Gastroesophageal sphincter (tissue), 4 donors: ENCODE measurements around the gene GDF7. TPM values are rescaled to one million over a fixed set of nuclear protein-coding genes. Genes with fewer than 3 reads are reported as not detected.
A peak's percentile ranks its signal among the peaks of the same experiment; 100 is the strongest.

ENCODE experiments used
- ATAC-seq: fragments of 150-250 bp; one replicate; pipeline ENCODE4 v1.9.1; 2016; ENCODE audit warnings: mild to moderate bottlenecking, moderate library complexity
- H3K27ac ChIP-seq, 4 donors: fragments of 200-600 bp; sonication (generic) in 3 of 4; 1 replicate in 3 of 4; 2 replicates in 1 of 4; pipeline ENCODE4 v1.5.1; 2016 to 2019
- H3K27me3 ChIP-seq: fragments of 200-600 bp; sonication (generic); one replicate; pipeline ENCODE4 v1.5.1; 2019
- H3K36me3 ChIP-seq, 2 donors: fragments of 200-600 bp; sonication (generic); one replicate each; pipeline ENCODE4 v1.5.1; 2019; ENCODE audit warnings: control low read depth in 1 of 2
- H3K4me1 ChIP-seq, 3 donors: fragments of 200-600 bp; sonication (generic); 1 replicate in 2 of 3; 2 replicates in 1 of 3; pipeline ENCODE4 v1.5.1; 2016 to 2019; ENCODE audit warnings: control low read depth in 2 of 3
- H3K4me3 ChIP-seq, 2 donors: fragments of 200-600 bp; sonication (generic); one replicate each; pipeline ENCODE4 v1.5.1; 2019; ENCODE audit warnings: mild to moderate bottlenecking in 1 of 2, moderate library complexity in 1 of 2
- H3K9me3 ChIP-seq, 3 donors: fragments of 200-600 bp; sonication (generic); one replicate each; pipeline ENCODE4 v1.5.1; 2017 to 2019; ENCODE audit warnings: control low read depth in 2 of 3
- CTCF ChIP-seq, 4 experiments: fragments of 200-600 bp in 2 of 4; fragments of 450-650 bp in 2 of 4; sonication (generic) in 1 of 4; IDR thresholded peaks; one replicate each; pipeline ENCODE4 v1.5.1; 2017 to 2019; ENCODE audit warnings: antibody characterized with exemption in 4 of 4, mild to moderate bottlenecking in 2 of 4, moderate library complexity in 2 of 4
- EP300 ChIP-seq: sonication (generic); formaldehyde crosslinking; IDR thresholded peaks from one replicate; pipeline ENCODE4 v1.6.1; 2017; ENCODE audit warnings: antibody characterized with exemption, mild to moderate bottlenecking
- POLR2A ChIP-seq, 2 donors: fragments of 450-650 bp; IDR thresholded peaks; one replicate each; pipeline ENCODE4 v1.6.1; 2017; ENCODE audit warnings: antibody characterized with exemption in 2 of 2, mild to moderate bottlenecking in 2 of 2, moderate library complexity in 1 of 2
- POLR2AphosphoS5 ChIP-seq: sonication (generic); formaldehyde crosslinking; IDR thresholded peaks from one replicate; pipeline ENCODE4 v1.6.1; 2017; ENCODE audit warnings: antibody characterized with exemption
- WGBS, 2 donors: methylation state at CpG; one replicate each; pipeline ENCODE4 v1.1.5; 2018; ENCODE audit warnings: low coverage in 1 of 2; 5-methylcytosine and 5-hydroxymethylcytosine counted together
- total RNA-seq, 4 donors: library from RNA; depleted of rRNA; stranded (reverse); fragments of >200 nt; gene quantifications; one replicate each; pipeline ENCODE4 v1.1.0, GENCODE V29; 2016

GDF7 gene
- total RNA-seq, 4 donors from 2014 or later = 1.2 to 19.9 (median 15.3) TPM

- TF ChIP-seq POLR2A (IDR thresholded peaks at IDR 0.05) = no peak
- no peak for TF ChIP-seq CTCF (IDR thresholded peaks at IDR 0.05)
- no peak for TF ChIP-seq POLR2AphosphoS5
- no peak for TF ChIP-seq EP300
- Histone ChIP-seq H3K27ac (peak overlapping the region in 3 of 4 donors; percentile 98 to 99 (median 99)), H3K9me3 (no peaks in the 10 kb centered on the region), H3K27me3 (no peaks in the 10 kb centered on the region), H3K4me1 (peaks cover 2 to 94% (median 31%) of the 10 kb centered on the region in 3 donors), H3K4me3 (no peak overlapping the region), H3K36me3 (peaks cover 0 to 58% of the 10 kb centered on the region in 2 donors)
- WGBS, 2 donors = 82 to 85% methylated on average over 2 to 4 of the region's 11 CpGs
- no peak for ATAC-seq
Observed at GRCh38 chr2:20624884-20625485, 42.0 kb upstream of the GDF7 start.

GRCh38 chr2:20625491-20626391 lies 41.2 kb upstream of the GDF7 start:
- TF ChIP-seq POLR2AphosphoS5 = peak; percentile 67
- no peak for TF ChIP-seq EP300
- no peaks in the 10 kb centered on the region for H3K9me3 ChIP-seq
- peaks cover 2 to 94% (median 25%) of the 10 kb centered on the region in 3 donors for H3K4me1 ChIP-seq
- peak; percentile 56 for ATAC-seq
- peaks cover 0 to 53% of the 10 kb centered on the region in 2 donors for H3K36me3 ChIP-seq
- 73 to 78% methylated on average over 8 to 9 of the region's 19 CpGs for whole genome bisulfite sequencing, 2 donors
- peak overlapping the region in 3 of 4 donors; percentile 98 to 99 (median 99) for H3K27ac ChIP-seq
- no peaks in the 10 kb centered on the region for H3K27me3 ChIP-seq
- H3K4me3 ChIP-seq = no peak overlapping the region

GRCh38 chr2:20626392-20626697 lies 40.6 kb upstream of the GDF7 start:
- WGBS, 2 donors = 92% methylated on average over 2 of the region's 2 CpGs; no CpG with 5 or more reads in 1 of the 2 donors

GRCh38 chr2:20626698-20627513 lies 40.0 kb upstream of the GDF7 start:
- peaks cover 0 to 44% of the 10 kb centered on the region in 2 donors for H3K36me3 ChIP-seq
- no peaks in the 10 kb centered on the region for H3K9me3 ChIP-seq
- no peak overlapping the region for H3K4me3 ChIP-seq
- TF ChIP-seq POLR2A (IDR thresholded peaks at IDR 0.05) = no peak
- TF ChIP-seq EP300 = no peak
- no peak for TF ChIP-seq CTCF (IDR thresholded peaks at IDR 0.05)
- no peak for TF ChIP-seq POLR2AphosphoS5
- H3K27ac ChIP-seq = peak overlapping the region in 3 of 4 donors; percentile 98 to 99 (median 99)
- peaks cover 2 to 94% (median 23%) of the 10 kb centered on the region in 3 donors for H3K4me1 ChIP-seq
- no peak for ATAC-seq
- WGBS, 2 donors = 70% methylated on average over 4 of the region's 20 CpGs; no CpG with 5 or more reads in 1 of the 2 donors
- H3K27me3 ChIP-seq = no peaks in the 10 kb centered on the region

More at GRCh38 chr2:20626392-20626697, 40.6 kb upstream of the GDF7 start:
- H3K4me3 ChIP-seq = no peak overlapping the region
- no peak for ATAC-seq
- H3K27me3 ChIP-seq = no peaks in the 10 kb centered on the region
- H3K36me3 ChIP-seq = peaks cover 0 to 49% of the 10 kb centered on the region in 2 donors
- H3K9me3 ChIP-seq = no peaks in the 10 kb centered on the region
- peaks cover 2 to 94% (median 23%) of the 10 kb centered on the region in 3 donors for H3K4me1 ChIP-seq
- peak overlapping the region in 3 of 4 donors; percentile 98 to 99 (median 99) for H3K27ac ChIP-seq
- no peak for TF ChIP-seq POLR2AphosphoS5
- TF ChIP-seq POLR2A (IDR thresholded peaks at IDR 0.05) = no peak
- no peak for TF ChIP-seq CTCF (IDR thresholded peaks at IDR 0.05)
- TF ChIP-seq EP300 = no peak
